Measurements from ENCODE around the gene ZACN.

GRCh38 chr17:76077584-76078110 lies 1.3 kb upstream of the ZACN start:
- TF ChIP-seq CTCF (IDR thresholded peaks at IDR 0.05): no peak
- no peak for TF ChIP-seq POLR2A (IDR thresholded peaks at IDR 0.05)
